ENCODE measurements around the gene CENPA.
"Not testable (repeated sequence)": the region's sequence is repeated elsewhere in the genome, so short reads cannot be mapped to it uniquely, and the experiment has no call there.

The CENPA gene

DNA sequence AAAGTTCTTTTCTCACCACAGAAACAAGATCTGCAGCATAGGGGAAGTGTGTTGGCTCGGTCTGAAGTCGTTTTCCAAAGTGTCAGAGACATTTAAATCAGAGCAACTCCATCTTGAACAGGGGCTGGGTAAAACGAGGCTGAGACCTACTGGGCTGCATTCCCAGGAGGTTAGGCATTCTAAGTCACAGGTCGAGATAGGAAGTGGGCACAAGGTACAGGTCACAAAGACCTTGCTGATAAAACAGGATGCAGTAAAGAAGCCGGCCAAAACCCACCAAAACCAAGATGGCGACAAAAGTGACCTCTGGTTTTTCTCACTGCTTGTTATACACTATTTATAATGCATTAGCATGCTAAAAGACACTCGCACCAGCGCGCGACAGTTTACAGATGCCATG is 24.9 kb upstream of the CENPA start:
- peaks cover 25% of the 10 kb centered on the region for H3K4me1 ChIP-seq (ENCODE audit: control insufficient read depth, insufficient read depth, low read length)
- H3K9me3 ChIP-seq (ENCODE audit: control insufficient read depth in 2 of 2, low read length in 2 of 2); H3K36me3 ChIP-seq (ENCODE audit: control insufficient read depth in 2 of 2, insufficient read depth in 2 of 2, low read length in 2 of 2); H3K27me3 ChIP-seq (ENCODE audit: control insufficient read depth in 1 of 2, insufficient read depth in 2 of 2, low read length in 2 of 2); H3K4me3 ChIP-seq (ENCODE audit: low read length in 2 of 2); H3K9ac ChIP-seq (ENCODE audit: low read length in 2 of 2); H3K27ac ChIP-seq (ENCODE audit: low read length): not testable (repeated sequence)

DNA sequence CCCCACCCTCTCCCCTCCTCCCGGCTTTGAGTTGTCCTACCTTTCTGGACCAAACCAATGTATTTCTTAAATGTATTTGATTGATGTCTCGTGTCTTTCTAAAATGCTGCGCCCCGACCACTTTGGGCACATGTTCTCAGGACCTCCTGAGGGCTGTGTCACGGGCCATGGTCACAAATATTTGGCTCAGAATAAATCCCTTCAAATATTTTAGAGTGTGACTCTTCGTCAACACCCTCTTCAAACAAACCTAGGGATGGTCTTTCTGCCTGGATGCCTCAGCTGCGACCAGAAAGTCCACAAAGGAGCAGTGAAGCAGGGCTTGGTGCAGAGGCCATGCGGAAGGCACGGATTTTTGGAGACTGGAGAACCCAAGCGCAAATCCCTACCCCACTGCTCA is 22.8 kb upstream of the CENPA start:
- H3K27me3 ChIP-seq (ENCODE audit: control insufficient read depth in 1 of 2, insufficient read depth in 2 of 2, low read length in 2 of 2): no peaks in the 10 kb centered on the region
- H3K4me1 ChIP-seq (ENCODE audit: control insufficient read depth, insufficient read depth, low read length): peaks cover 38% of the 10 kb centered on the region

GRCh38 chr2:26764078-26764887 is 21.6 kb upstream of the CENPA start, which contains the start of gene SLC35F6:
Gene SLC35F6, plus strand, starts transcription at chr2:26764284. Its CDS starts 66 bp downstream, at chr2:26764350.
- H3K9me3 ChIP-seq (ENCODE audit: control insufficient read depth in 2 of 2, low read length in 2 of 2): no peaks in the 10 kb centered on the region
- peaks cover 38% of the 10 kb centered on the region for H3K4me1 ChIP-seq (ENCODE audit: control insufficient read depth, insufficient read depth, low read length)
- H3K9ac ChIP-seq (ENCODE audit: low read length in 2 of 2): peak within 1 kb of the TSS; percentile 91 to 99
- no peaks in the 10 kb centered on the region for H3K27me3 ChIP-seq (ENCODE audit: control insufficient read depth in 1 of 2, insufficient read depth in 2 of 2, low read length in 2 of 2)
- H3K36me3 ChIP-seq (ENCODE audit: control insufficient read depth in 2 of 2, insufficient read depth in 2 of 2, low read length in 2 of 2): peaks cover 0 to 2% of the 10 kb centered on the region in 2 donors
- peak within 1 kb of the TSS; percentile 93 for H3K4me3 ChIP-seq (ENCODE audit: low read length in 2 of 2)
- H3K27ac ChIP-seq (ENCODE audit: low read length): peak within 1 kb of the TSS; percentile 83

More for the DNA sequence above, 22.8 kb upstream of the CENPA start:
- H3K9me3 ChIP-seq (ENCODE audit: control insufficient read depth in 2 of 2, low read length in 2 of 2): no peaks in the 10 kb centered on the region
- peaks cover 0 to 2% of the 10 kb centered on the region in 2 donors for H3K36me3 ChIP-seq (ENCODE audit: control insufficient read depth in 2 of 2, insufficient read depth in 2 of 2, low read length in 2 of 2)
- no peak overlapping the region for H3K4me3 ChIP-seq (ENCODE audit: low read length in 2 of 2)
- no peak overlapping the region for H3K27ac ChIP-seq (ENCODE audit: low read length)
- no peak overlapping the region for H3K9ac ChIP-seq (ENCODE audit: low read length in 2 of 2)

- peaks cover 44% of the 10 kb centered on the region for H3K4me1 ChIP-seq (ENCODE audit: control insufficient read depth, insufficient read depth, low read length)
- peak overlapping the region; percentile 83 for H3K27ac ChIP-seq (ENCODE audit: low read length)
- H3K27me3 ChIP-seq (ENCODE audit: control insufficient read depth in 1 of 2, insufficient read depth in 2 of 2, low read length in 2 of 2): no peaks in the 10 kb centered on the region
- H3K9me3 ChIP-seq (ENCODE audit: control insufficient read depth in 2 of 2, low read length in 2 of 2): no peaks in the 10 kb centered on the region
- H3K9ac ChIP-seq (ENCODE audit: low read length in 2 of 2): peak overlapping the region; percentile 91 to 99
- peaks cover 0 to 2% of the 10 kb centered on the region in 2 donors for H3K36me3 ChIP-seq (ENCODE audit: control insufficient read depth in 2 of 2, insufficient read depth in 2 of 2, low read length in 2 of 2)
- H3K4me3 ChIP-seq (ENCODE audit: low read length in 2 of 2): peak overlapping the region; percentile 93
These were observed 20.9 kb upstream of the CENPA start for GRCh38 chr2:26764906-26765305.

DNA sequence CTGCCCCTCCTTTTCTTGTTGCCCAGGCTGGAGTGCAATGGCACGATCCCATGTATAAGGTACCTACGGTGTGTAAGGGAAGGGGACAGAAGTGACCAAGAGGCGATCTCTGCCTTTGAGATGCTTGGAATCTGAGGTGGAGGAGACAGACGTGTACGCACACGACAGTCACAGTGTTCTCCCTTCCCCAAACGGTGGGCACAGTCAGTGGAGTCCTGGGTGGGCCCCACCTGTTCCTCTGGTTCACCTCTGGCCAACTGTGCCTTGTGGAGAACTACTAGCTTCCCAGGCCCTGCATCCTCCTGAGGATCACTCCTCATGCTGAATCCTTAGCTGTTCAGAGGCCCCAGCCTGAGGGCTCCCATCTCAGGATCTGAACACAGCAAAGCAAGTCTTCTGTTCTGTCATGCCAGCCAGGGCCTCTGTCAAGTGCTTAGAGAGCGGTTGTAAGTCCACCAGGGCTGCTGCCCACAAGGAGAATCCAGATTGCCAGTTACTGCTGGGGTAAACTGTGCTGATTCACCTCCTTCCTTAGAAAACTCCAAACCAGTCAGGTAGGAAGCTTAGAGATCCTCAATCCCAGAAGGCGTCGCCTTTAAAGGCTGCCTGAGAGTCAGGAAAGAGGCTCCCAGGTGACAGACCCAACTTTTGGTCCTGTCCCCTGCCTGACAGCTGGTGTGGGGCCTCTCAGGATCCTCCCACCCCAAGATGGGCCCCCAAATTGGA is 20.2 kb upstream of the CENPA start:
- peaks cover 48% of the 10 kb centered on the region for H3K4me1 ChIP-seq (ENCODE audit: control insufficient read depth, insufficient read depth, low read length)
- H3K36me3 ChIP-seq (ENCODE audit: control insufficient read depth in 2 of 2, insufficient read depth in 2 of 2, low read length in 2 of 2): peaks cover 0 to 2% of the 10 kb centered on the region in 2 donors
- H3K27me3 ChIP-seq (ENCODE audit: control insufficient read depth in 1 of 2, insufficient read depth in 2 of 2, low read length in 2 of 2): no peaks in the 10 kb centered on the region
- H3K9ac ChIP-seq (ENCODE audit: low read length in 2 of 2): peak overlapping the region; percentile 91 to 99
- H3K9me3 ChIP-seq (ENCODE audit: control insufficient read depth in 2 of 2, low read length in 2 of 2): no peaks in the 10 kb centered on the region
- H3K4me3 ChIP-seq (ENCODE audit: low read length in 2 of 2): peak overlapping the region in 1 of 2 donors; percentile 93
- no peak overlapping the region for H3K27ac ChIP-seq (ENCODE audit: low read length)

- H3K9me3 ChIP-seq (ENCODE audit: control insufficient read depth in 2 of 2, low read length in 2 of 2): no peaks in the 10 kb centered on the region
- peaks cover 0 to 2% of the 10 kb centered on the region in 2 donors for H3K36me3 ChIP-seq (ENCODE audit: control insufficient read depth in 2 of 2, insufficient read depth in 2 of 2, low read length in 2 of 2)
- peaks cover 63% of the 10 kb centered on the region for H3K4me1 ChIP-seq (ENCODE audit: control insufficient read depth, insufficient read depth, low read length)
- no peaks in the 10 kb centered on the region for H3K27me3 ChIP-seq (ENCODE audit: control insufficient read depth in 1 of 2, insufficient read depth in 2 of 2, low read length in 2 of 2)
- H3K27ac ChIP-seq (ENCODE audit: low read length): no peak overlapping the region
- no peak overlapping the region for H3K4me3 ChIP-seq (ENCODE audit: low read length in 2 of 2)
- H3K9ac ChIP-seq (ENCODE audit: low read length in 2 of 2): no peak overlapping the region
These were observed 18.7 kb upstream of the CENPA start for GRCh38 chr2:26767129-26767528.

- Histone ChIP-seq H3K9me3 (ENCODE audit: control insufficient read depth in 2 of 2, low read length in 2 of 2) (no peaks in the 10 kb centered on the region), H3K27ac (ENCODE audit: low read length) (no peak overlapping the region), H3K27me3 (ENCODE audit: control insufficient read depth in 1 of 2, insufficient read depth in 2 of 2, low read length in 2 of 2) (no peaks in the 10 kb centered on the region), H3K9ac (ENCODE audit: low read length in 2 of 2) (no peak overlapping the region), H3K4me1 (ENCODE audit: control insufficient read depth, insufficient read depth, low read length) (peaks cover 71% of the 10 kb centered on the region), H3K4me3 (ENCODE audit: low read length in 2 of 2) (no peak overlapping the region), H3K36me3 (ENCODE audit: control insufficient read depth in 2 of 2, insufficient read depth in 2 of 2, low read length in 2 of 2) (peaks cover 0 to 2% of the 10 kb centered on the region in 2 donors)
These were observed 17.9 kb upstream of the CENPA start for GRCh38 chr2:26767894-26768487.

DNA sequence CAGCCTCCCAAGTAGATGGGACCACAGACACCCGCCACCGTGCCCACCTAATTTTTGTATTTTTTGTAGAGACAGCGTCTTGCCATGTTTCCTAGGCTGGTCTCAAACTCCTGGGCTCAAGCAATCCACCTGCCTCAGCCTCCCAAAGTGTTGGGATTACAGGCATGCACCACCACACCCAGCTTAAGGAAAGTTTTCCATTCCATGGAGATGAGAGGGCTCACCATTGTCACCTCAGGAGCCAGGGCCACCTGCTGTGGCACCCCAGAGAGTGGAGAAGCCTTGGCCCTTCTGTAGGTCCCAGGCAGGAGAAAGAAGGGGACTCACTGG is 17.1 kb upstream of the CENPA start:
- Histone ChIP-seq H3K9me3 (ENCODE audit: control insufficient read depth in 2 of 2, low read length in 2 of 2) (no peaks in the 10 kb centered on the region), H3K36me3 (ENCODE audit: control insufficient read depth in 2 of 2, insufficient read depth in 2 of 2, low read length in 2 of 2) (peaks cover under 1 to 2% of the 10 kb centered on the region in 2 donors), H3K27ac (ENCODE audit: low read length) (peak overlapping the region; percentile 24), H3K4me3 (ENCODE audit: low read length in 2 of 2) (no peak overlapping the region), H3K4me1 (ENCODE audit: control insufficient read depth, insufficient read depth, low read length) (peaks cover 66% of the 10 kb centered on the region), H3K9ac (ENCODE audit: low read length in 2 of 2) (no peak overlapping the region), H3K27me3 (ENCODE audit: control insufficient read depth in 1 of 2, insufficient read depth in 2 of 2, low read length in 2 of 2) (no peaks in the 10 kb centered on the region)

DNA sequence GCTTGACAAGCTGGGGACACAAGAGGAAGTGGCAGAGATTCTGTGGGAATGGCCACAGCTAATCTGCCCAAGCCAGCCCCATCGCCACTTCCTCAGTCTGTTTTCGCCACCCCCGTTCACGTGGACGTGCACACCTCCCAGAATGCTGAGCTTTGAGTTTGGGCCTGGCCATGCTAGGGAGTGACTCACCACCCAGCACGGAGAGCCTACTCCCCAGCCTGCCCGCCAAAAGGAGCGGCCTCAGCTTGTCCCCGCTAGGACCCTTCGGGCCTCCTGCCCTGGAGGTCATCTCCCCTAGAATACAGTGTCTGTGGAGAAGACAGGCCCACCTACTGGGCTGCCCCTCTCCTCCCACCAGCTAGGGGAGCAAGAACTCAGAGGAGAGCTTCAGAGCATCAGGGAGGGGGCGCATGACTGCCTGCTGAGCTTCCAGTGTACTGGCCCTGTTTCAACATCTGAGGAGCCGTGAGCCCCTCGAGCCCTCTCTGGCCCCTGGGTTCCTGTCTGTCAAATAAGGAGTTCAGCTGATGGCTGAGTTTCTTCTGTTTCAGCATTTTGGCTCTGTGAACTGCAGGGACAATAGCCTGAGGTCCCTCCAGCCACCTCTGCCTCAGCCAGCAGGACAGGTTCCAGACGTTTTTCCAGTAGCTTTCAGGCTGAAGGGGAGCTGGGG is 16.6 kb upstream of the CENPA start:
- peak overlapping the region in 1 of 2 donors; percentile 15 for H3K4me3 ChIP-seq (ENCODE audit: low read length in 2 of 2)
- H3K36me3 ChIP-seq (ENCODE audit: control insufficient read depth in 2 of 2, insufficient read depth in 2 of 2, low read length in 2 of 2): peaks cover 5 to 6% of the 10 kb centered on the region in 2 donors
- H3K4me1 ChIP-seq (ENCODE audit: control insufficient read depth, insufficient read depth, low read length): peaks cover 63% of the 10 kb centered on the region
- H3K27me3 ChIP-seq (ENCODE audit: control insufficient read depth in 1 of 2, insufficient read depth in 2 of 2, low read length in 2 of 2): no peaks in the 10 kb centered on the region
- H3K9me3 ChIP-seq (ENCODE audit: control insufficient read depth in 2 of 2, low read length in 2 of 2): no peaks in the 10 kb centered on the region
- no peak overlapping the region for H3K9ac ChIP-seq (ENCODE audit: low read length in 2 of 2)
- H3K27ac ChIP-seq (ENCODE audit: low read length): peak overlapping the region; percentile 24

DNA sequence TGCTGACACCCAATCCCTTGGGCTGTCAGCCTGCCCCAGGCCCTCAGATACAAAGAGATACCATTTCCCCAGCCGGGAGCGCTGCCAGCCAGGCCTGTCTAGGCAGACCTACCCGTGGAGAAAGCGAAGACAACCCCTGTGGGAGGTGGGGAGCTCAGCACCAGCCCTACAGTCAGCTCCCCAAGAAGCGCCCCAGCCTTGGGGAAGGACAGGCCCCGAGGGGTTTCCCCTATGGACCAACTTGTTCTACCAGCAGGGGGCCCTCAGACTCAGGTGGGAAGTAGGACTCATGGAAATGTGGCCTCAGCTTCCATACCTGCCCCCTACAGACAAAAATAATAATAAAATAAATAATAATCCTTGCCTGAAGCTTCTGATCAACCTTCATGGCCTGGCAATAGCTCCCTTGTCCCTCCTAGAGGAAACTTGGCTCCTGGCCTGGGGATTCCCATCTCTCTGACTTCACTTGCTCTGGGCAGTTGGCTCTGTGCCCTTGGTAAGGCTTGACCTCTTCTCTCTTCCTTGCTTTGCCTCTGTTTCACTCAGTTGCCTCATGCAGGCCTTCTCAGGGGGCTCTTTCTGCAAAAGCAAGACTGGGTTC is 14.8 kb upstream of the CENPA start:
- Histone ChIP-seq H3K27ac (ENCODE audit: low read length) (peak overlapping the region; percentile 62), H3K9me3 (ENCODE audit: control insufficient read depth in 2 of 2, low read length in 2 of 2) (no peaks in the 10 kb centered on the region), H3K9ac (ENCODE audit: low read length in 2 of 2) (no peak overlapping the region), H3K4me3 (ENCODE audit: low read length in 2 of 2) (peak overlapping the region in 1 of 2 donors; percentile 22), H3K36me3 (ENCODE audit: control insufficient read depth in 2 of 2, insufficient read depth in 2 of 2, low read length in 2 of 2) (peaks cover 18 to 21% of the 10 kb centered on the region in 2 donors), H3K27me3 (ENCODE audit: control insufficient read depth in 1 of 2, insufficient read depth in 2 of 2, low read length in 2 of 2) (no peaks in the 10 kb centered on the region), H3K4me1 (ENCODE audit: control insufficient read depth, insufficient read depth, low read length) (peaks cover 50% of the 10 kb centered on the region)
